Mammary epithelial cell (primary cell): Measurements from ENCODE around the gene FCER1G.

Source experiments
- EZH2 ChIP-seq: IDR thresholded peaks from 2 replicates; pipeline ENCODE4 v1.6.1; 2012; ENCODE audit warnings: low read length, inconsistent platforms, borderline replicate concordance
- TF ChIP-seq, protein P1 (sequence below), 2 donors: IDR thresholded peaks in 1 of 2; conservative IDR thresholded peaks in 1 of 2; 2 replicates each; pipeline ENCODE4 v1.5.1; 2011 to 2012; ENCODE audit warnings: inconsistent platforms in 2 of 2, low read length in 2 of 2, mild to moderate bottlenecking in 2 of 2, control low read depth in 1 of 2, low read depth in 1 of 2; ENCODE audit not compliant: insufficient read depth in 1 of 2; ENCODE audit errors: extremely low read depth in 1 of 2

DNA sequence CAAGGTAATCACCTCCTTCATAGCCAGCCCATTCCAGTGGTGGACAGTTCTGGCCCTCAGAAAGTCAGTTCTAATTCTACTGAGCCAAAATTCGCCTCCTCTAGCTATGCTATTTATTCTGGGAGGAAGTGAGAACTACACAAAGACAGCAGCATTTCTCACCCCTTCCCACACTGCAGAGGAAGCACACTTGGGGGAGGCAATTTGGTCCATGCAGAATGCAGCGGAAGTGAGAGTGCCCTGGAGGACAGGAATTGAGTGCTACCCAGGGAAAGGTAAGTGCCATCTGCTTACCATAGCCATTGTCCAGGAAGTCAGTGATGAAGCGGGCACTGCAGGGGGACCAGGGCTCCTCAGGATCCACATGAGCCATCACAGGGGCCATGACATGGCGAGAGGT is 19.9 kb upstream of the FCER1G start:
- TF ChIP-seq, protein P1, sequence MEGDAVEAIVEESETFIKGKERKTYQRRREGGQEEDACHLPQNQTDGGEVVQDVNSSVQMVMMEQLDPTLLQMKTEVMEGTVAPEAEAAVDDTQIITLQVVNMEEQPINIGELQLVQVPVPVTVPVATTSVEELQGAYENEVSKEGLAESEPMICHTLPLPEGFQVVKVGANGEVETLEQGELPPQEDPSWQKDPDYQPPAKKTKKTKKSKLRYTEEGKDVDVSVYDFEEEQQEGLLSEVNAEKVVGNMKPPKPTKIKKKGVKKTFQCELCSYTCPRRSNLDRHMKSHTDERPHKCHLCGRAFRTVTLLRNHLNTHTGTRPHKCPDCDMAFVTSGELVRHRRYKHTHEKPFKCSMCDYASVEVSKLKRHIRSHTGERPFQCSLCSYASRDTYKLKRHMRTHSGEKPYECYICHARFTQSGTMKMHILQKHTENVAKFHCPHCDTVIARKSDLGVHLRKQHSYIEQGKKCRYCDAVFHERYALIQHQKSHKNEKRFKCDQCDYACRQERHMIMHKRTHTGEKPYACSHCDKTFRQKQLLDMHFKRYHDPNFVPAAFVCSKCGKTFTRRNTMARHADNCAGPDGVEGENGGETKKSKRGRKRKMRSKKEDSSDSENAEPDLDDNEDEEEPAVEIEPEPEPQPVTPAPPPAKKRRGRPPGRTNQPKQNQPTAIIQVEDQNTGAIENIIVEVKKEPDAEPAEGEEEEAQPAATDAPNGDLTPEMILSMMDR (conservative IDR thresholded peaks at IDR 0.05 in 1 of 2, IDR thresholded peaks at IDR 0.05 in 1 of 2; ENCODE audit: extremely low read depth in 1 of 2, insufficient read depth in 1 of 2, low read depth in 1 of 2, low read length in 2 of 2), result no peak
- no peak for TF ChIP-seq EZH2
